Measurements from ENCODE around the gene BCL6.

The BCL6 gene

GRCh38 chr3:187748050-187748481 lies 2.8 kb upstream of the BCL6 start:
- TF ChIP-seq, protein P1, sequence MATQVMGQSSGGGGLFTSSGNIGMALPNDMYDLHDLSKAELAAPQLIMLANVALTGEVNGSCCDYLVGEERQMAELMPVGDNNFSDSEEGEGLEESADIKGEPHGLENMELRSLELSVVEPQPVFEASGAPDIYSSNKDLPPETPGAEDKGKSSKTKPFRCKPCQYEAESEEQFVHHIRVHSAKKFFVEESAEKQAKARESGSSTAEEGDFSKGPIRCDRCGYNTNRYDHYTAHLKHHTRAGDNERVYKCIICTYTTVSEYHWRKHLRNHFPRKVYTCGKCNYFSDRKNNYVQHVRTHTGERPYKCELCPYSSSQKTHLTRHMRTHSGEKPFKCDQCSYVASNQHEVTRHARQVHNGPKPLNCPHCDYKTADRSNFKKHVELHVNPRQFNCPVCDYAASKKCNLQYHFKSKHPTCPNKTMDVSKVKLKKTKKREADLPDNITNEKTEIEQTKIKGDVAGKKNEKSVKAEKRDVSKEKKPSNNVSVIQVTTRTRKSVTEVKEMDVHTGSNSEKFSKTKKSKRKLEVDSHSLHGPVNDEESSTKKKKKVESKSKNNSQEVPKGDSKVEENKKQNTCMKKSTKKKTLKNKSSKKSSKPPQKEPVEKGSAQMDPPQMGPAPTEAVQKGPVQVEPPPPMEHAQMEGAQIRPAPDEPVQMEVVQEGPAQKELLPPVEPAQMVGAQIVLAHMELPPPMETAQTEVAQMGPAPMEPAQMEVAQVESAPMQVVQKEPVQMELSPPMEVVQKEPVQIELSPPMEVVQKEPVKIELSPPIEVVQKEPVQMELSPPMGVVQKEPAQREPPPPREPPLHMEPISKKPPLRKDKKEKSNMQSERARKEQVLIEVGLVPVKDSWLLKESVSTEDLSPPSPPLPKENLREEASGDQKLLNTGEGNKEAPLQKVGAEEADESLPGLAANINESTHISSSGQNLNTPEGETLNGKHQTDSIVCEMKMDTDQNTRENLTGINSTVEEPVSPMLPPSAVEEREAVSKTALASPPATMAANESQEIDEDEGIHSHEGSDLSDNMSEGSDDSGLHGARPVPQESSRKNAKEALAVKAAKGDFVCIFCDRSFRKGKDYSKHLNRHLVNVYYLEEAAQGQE (IDR thresholded peaks at IDR 0.05; ENCODE audit: insufficient read depth in 1 of 2, low read depth in 2 of 2, low read length in 2 of 2), result no peak
- TF ChIP-seq FOXP2 (optimal IDR thresholded peaks at IDR 0.05; ENCODE audit: borderline replicate concordance, extremely low read depth, extremely low read length, insufficient read depth) (no peak), SIN3A (IDR thresholded peaks at IDR 0.05; ENCODE audit: borderline replicate concordance, insufficient read depth, low read length) (no peak), POLR2AphosphoS5 (IDR thresholded peaks at IDR 0.05; ENCODE audit: low read depth, low read length) (no peak), TAF1 (IDR thresholded peaks at IDR 0.05; ENCODE audit: borderline replicate concordance, insufficient read depth, low read length) (no peak)

GRCh38 chr3:187747506-187747905 lies 2.2 kb upstream of the BCL6 start:
- no peak for TF ChIP-seq FOXP2 (optimal IDR thresholded peaks at IDR 0.05; ENCODE audit: borderline replicate concordance, extremely low read depth, extremely low read length, insufficient read depth)
- no peak for TF ChIP-seq SIN3A (IDR thresholded peaks at IDR 0.05; ENCODE audit: borderline replicate concordance, insufficient read depth, low read length)
- TF ChIP-seq POLR2AphosphoS5 (IDR thresholded peaks at IDR 0.05; ENCODE audit: low read depth, low read length), result no peak
- TF ChIP-seq, protein P1 (IDR thresholded peaks at IDR 0.05; ENCODE audit: insufficient read depth in 1 of 2, low read depth in 2 of 2, low read length in 2 of 2), result no peak
- TF ChIP-seq TAF1 (IDR thresholded peaks at IDR 0.05; ENCODE audit: borderline replicate concordance, insufficient read depth, low read length), result no peak

- TF ChIP-seq, protein P1 (IDR thresholded peaks at IDR 0.05; ENCODE audit: insufficient read depth in 1 of 2, low read depth in 2 of 2, low read length in 2 of 2), result no peak
- TF ChIP-seq TAF1 (IDR thresholded peaks at IDR 0.05; ENCODE audit: borderline replicate concordance, insufficient read depth, low read length) (no peak), FOXP2 (optimal IDR thresholded peaks at IDR 0.05; ENCODE audit: borderline replicate concordance, extremely low read depth, extremely low read length, insufficient read depth) (no peak)
Measured at GRCh38 chr3:187746442-187747281, 1.4 kb upstream of the BCL6 start.

DNA sequence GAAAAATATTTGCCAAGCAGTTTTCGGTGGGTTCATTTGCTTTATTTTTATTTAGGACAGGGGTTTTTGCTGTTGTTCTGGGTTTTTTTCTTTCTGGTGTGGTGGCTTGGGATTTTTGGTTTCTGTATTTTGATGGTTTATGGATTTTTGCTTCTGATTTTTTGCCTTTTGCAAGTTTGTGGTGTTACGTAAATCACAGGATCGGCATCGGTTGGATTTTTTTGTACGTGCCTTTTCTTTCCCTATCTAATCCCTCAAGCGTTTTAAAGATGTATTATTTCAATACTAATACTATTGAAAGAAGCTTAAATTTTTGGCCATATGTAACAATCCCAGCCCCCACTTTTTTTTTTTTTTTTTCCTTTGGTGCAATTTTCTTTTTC lies 782 bp upstream of the BCL6 start:
- no peak for TF ChIP-seq POLR2AphosphoS5 (IDR thresholded peaks at IDR 0.05; ENCODE audit: low read depth, low read length)
- no peak for TF ChIP-seq FOXP2 (optimal IDR thresholded peaks at IDR 0.05; ENCODE audit: borderline replicate concordance, extremely low read depth, extremely low read length, insufficient read depth)

DNA sequence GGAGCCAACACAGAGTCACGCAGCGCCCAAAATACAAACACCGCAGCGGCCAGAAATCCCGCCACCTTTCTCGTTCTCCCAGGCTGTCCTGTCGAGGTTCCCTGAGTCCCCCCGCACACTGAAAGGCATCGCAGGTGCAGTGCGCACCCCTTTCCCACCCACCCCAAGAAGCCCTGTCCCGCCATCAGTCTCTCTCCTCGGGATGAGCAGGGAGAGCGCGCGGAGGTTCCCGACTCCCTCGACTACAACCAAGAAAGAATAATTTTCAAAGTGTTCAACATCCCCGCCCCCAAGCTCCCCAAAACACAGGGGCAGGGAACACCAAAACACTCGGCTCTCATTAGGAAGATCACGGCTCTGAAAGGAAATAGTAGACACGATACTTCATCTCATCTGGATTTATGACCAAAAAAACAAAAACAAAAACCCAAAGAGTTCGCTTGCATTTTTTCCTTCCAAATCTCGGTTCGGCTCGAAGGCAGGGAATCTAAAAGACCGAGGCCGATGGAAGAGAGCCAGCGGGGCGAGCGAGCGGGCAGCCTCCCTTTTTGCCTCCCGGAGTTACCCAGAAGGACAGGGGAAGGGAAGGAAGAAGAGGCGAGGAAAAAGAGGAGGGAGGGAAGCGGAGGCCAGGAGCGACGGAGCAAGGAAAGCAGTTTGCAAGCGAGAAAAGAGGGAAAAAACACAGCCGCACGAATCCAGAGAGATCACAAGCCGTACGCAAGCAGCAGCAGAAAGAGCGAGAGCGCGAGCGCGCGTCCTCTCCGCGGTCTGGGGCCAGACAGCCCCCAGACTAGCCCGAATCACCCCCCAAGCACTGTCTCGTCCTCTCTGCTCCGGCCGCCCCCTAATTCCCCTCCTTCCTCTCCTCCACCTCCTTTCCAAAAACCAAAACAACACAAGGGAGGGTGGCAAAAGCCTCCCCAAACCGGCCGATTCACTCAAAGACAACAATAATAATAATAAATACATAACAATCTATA lies 808 bp downstream of the BCL6 start:
- TF ChIP-seq SIN3A (IDR thresholded peaks at IDR 0.05; ENCODE audit: borderline replicate concordance, insufficient read depth, low read length) (no peak), POLR2AphosphoS5 (IDR thresholded peaks at IDR 0.05; ENCODE audit: low read depth, low read length) (no peak), FOXP2 (optimal IDR thresholded peaks at IDR 0.05; ENCODE audit: borderline replicate concordance, extremely low read depth, extremely low read length, insufficient read depth) (no peak), TAF1 (IDR thresholded peaks at IDR 0.05; ENCODE audit: borderline replicate concordance, insufficient read depth, low read length) (no peak)
- TF ChIP-seq, protein P1 (IDR thresholded peaks at IDR 0.05; ENCODE audit: insufficient read depth in 1 of 2, low read depth in 2 of 2, low read length in 2 of 2), result no peak

All from PFSK-1 (cell line).